Measurements from ENCODE around the gene DPH2. TPM values are rescaled to one million over a fixed set of nuclear protein-coding genes. Genes with fewer than 3 reads are reported as not detected.

The DPH2 gene
- total RNA-seq, 2 donors from 2014 or later, result 20.5 to 23.0 TPM

GRCh38 chr1:43990271-43991199, 20.7 kb downstream of the DPH2 start:
- Histone ChIP-seq H3K36me3 (peaks cover 3% of the 10 kb centered on the region), H3K4me1 (peaks cover 0 to 15% of the 10 kb centered on the region in 2 donors), H3K4me3 (peak overlapping the region; percentile 54 to 65), H3K27ac (peak overlapping the region; percentile 50 to 74), H3K27me3 (no peaks in the 10 kb centered on the region), H3K9me3 (no peaks in the 10 kb centered on the region)
- TF ChIP-seq, protein P1, sequence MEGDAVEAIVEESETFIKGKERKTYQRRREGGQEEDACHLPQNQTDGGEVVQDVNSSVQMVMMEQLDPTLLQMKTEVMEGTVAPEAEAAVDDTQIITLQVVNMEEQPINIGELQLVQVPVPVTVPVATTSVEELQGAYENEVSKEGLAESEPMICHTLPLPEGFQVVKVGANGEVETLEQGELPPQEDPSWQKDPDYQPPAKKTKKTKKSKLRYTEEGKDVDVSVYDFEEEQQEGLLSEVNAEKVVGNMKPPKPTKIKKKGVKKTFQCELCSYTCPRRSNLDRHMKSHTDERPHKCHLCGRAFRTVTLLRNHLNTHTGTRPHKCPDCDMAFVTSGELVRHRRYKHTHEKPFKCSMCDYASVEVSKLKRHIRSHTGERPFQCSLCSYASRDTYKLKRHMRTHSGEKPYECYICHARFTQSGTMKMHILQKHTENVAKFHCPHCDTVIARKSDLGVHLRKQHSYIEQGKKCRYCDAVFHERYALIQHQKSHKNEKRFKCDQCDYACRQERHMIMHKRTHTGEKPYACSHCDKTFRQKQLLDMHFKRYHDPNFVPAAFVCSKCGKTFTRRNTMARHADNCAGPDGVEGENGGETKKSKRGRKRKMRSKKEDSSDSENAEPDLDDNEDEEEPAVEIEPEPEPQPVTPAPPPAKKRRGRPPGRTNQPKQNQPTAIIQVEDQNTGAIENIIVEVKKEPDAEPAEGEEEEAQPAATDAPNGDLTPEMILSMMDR (IDR thresholded peaks at IDR 0.05), result no peak
- no peak for DNase-seq (ENCODE audit: low spot score)

DNA sequence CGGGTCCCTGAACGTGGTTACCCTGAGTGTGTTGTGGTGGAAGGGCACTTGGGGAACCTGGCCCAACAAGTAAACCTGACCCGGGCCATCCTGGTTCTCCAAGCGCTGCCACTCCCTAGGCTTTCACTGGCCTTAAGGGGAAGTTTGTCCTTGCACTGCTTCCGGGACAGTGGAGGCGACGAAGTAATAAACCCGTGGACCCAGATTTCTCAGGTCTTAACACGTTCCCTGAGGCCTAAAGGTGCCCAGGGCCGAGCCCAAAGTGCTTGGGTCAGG, 21.3 kb downstream of the DPH2 start:
- H3K9me3 ChIP-seq, result no peaks in the 10 kb centered on the region
- peak overlapping the region; percentile 50 to 74 for H3K27ac ChIP-seq
- H3K36me3 ChIP-seq, result no peaks in the 10 kb centered on the region
- no peak for DNase-seq (ENCODE audit: low spot score)
- TF ChIP-seq, protein P1 (IDR thresholded peaks at IDR 0.05), result no peak
- H3K4me3 ChIP-seq, result peak overlapping the region; percentile 54 to 65
- peaks cover 0 to 15% of the 10 kb centered on the region in 2 donors for H3K4me1 ChIP-seq
- H3K27me3 ChIP-seq, result no peaks in the 10 kb centered on the region

- Histone ChIP-seq H3K9me3 (no peaks in the 10 kb centered on the region), H3K27ac (peak within 1 kb of the TSS; percentile 50 to 74), H3K4me1 (peaks cover 0 to 17% of the 10 kb centered on the region in 2 donors), H3K36me3 (no peaks in the 10 kb centered on the region), H3K4me3 (peak within 1 kb of the TSS; percentile 54 to 65), H3K27me3 (no peaks in the 10 kb centered on the region)
- TF ChIP-seq, protein P1 (IDR thresholded peaks at IDR 0.05), result no peak
- DNase-seq (ENCODE audit: low spot score), result peak; percentile 86
Measured at GRCh38 chr1:43991476-43992231, 21.8 kb downstream of the DPH2 start, which contains the start of gene CCDC24. Gene CCDC24 (plus strand): TSS chr1:43991599. CDS start chr1:43991879, 280 bp downstream.

GRCh38 chr1:43992232-43992995, 22.6 kb downstream of the DPH2 start:
- Histone ChIP-seq H3K4me3 (peak overlapping the region; percentile 54 to 65), H3K27me3 (no peaks in the 10 kb centered on the region), H3K9me3 (no peaks in the 10 kb centered on the region), H3K27ac (peak overlapping the region in 1 of 2 donors; percentile 50), H3K36me3 (no peaks in the 10 kb centered on the region), H3K4me1 (peaks cover 0 to 19% of the 10 kb centered on the region in 2 donors)
- DNase-seq (ENCODE audit: low spot score), result no peak
- TF ChIP-seq, protein P1 (IDR thresholded peaks at IDR 0.05), result no peak

- H3K9me3 ChIP-seq, result no peaks in the 10 kb centered on the region
- no peaks in the 10 kb centered on the region for H3K27me3 ChIP-seq
- peaks cover 0 to 19% of the 10 kb centered on the region in 2 donors for H3K4me1 ChIP-seq
- no peak for DNase-seq (ENCODE audit: low spot score)
- no peak overlapping the region for H3K4me3 ChIP-seq
- TF ChIP-seq, protein P1 (IDR thresholded peaks at IDR 0.05), result no peak
- H3K36me3 ChIP-seq, result no peaks in the 10 kb centered on the region
- H3K27ac ChIP-seq, result no peak overlapping the region
Measured at GRCh38 chr1:43993206-43993914, 23.6 kb downstream of the DPH2 start.
